Measurements from ENCODE around the gene WFS1.

DNA sequence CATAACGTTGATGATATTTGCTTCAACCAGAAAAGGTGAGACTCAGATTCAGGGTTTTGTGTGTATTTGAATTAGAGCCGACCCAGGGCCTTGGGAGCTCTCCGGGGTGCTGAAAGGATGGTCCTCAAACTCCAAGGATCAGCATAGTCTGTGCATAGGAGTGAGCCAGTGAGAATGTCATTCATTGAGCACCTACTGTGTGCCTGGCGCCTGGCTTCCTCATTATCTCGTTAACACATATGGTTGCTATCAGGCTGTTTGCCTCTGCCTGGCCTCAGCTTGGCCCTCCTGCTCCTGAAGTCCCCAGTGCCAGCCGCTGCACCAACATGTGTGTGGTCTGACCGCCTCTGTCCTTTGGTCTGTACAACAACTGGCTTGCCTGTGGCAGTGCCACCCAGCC, 44.2 kb upstream of the WFS1 start:
- TF ChIP-seq, protein P1, sequence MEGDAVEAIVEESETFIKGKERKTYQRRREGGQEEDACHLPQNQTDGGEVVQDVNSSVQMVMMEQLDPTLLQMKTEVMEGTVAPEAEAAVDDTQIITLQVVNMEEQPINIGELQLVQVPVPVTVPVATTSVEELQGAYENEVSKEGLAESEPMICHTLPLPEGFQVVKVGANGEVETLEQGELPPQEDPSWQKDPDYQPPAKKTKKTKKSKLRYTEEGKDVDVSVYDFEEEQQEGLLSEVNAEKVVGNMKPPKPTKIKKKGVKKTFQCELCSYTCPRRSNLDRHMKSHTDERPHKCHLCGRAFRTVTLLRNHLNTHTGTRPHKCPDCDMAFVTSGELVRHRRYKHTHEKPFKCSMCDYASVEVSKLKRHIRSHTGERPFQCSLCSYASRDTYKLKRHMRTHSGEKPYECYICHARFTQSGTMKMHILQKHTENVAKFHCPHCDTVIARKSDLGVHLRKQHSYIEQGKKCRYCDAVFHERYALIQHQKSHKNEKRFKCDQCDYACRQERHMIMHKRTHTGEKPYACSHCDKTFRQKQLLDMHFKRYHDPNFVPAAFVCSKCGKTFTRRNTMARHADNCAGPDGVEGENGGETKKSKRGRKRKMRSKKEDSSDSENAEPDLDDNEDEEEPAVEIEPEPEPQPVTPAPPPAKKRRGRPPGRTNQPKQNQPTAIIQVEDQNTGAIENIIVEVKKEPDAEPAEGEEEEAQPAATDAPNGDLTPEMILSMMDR (IDR thresholded peaks at IDR 0.05): no peak
- TF ChIP-seq POLR2AphosphoS5 (IDR thresholded peaks at IDR 0.05) (no peak), EP300 (IDR thresholded peaks at IDR 0.05) (no peak), POLR2A (IDR thresholded peaks at IDR 0.05) (no peak)
